A673 (cell line): Measurements from ENCODE around the gene COLQ. TPM values are rescaled to one million over a fixed set of nuclear protein-coding genes. Genes with fewer than 3 reads are reported as not detected.

ENCODE experiments used
- BruUV-seq: library from RNA; stranded (reverse); fragments of 400-500 nt; replicated peaks from 2 replicates; lab custom pipeline; 2021; lab: Mats Ljungman, UMichigan
- CTCF ChIA-PET: fragments of 300-600 bp; sonication (Branson Sonifier 250); formaldehyde crosslinking; loops from one replicate; lab custom pipeline; 2022; ENCODE audit warnings: antibody characterized with exemption; lab: Charles Lee
- POLR2A ChIA-PET: fragments of 300-600 bp; sonication (Branson Sonifier 250); formaldehyde crosslinking; loops from one replicate; lab custom pipeline; 2022; ENCODE audit warnings: antibody characterized with exemption; ENCODE audit not compliant: low non-redundant PET; lab: Charles Lee
- DNase-seq: peaks from one replicate; pipeline ENCODE4 v3.0.0-alpha.2; 2015; ENCODE audit warnings: low spot score
- H3K27ac ChIP-seq: fragments of 200-600 bp; sonication (generic); 2 replicates; pipeline ENCODE4 v1.5.1; 2016; ENCODE audit warnings: mixed run types, low read depth, mild to moderate bottlenecking, mixed read lengths, antibody characterized with exemption, low read length; ENCODE audit not compliant: poor library complexity, severe bottlenecking
- H3K27me3 ChIP-seq: fragments of 200-600 bp; sonication (generic); replicated peaks from 2 replicates; pipeline ENCODE4 v1.6.1; 2017; ENCODE audit warnings: mixed run types, low read depth, mild to moderate bottlenecking, mixed read lengths, antibody characterized with exemption, low read length; ENCODE audit not compliant: insufficient read depth, poor library complexity
- H3K36me3 ChIP-seq: fragments of 200-600 bp; sonication (generic); 2 replicates; pipeline ENCODE4 v1.6.1; 2016; ENCODE audit warnings: mixed run types, mild to moderate bottlenecking, mixed read lengths, antibody characterized with exemption, low read length; ENCODE audit not compliant: insufficient read depth, poor library complexity, severe bottlenecking
- H3K4me1 ChIP-seq: fragments of 200-600 bp; sonication (generic); 2 replicates; pipeline ENCODE4 v1.6.1; 2017; ENCODE audit warnings: mixed run types, mild to moderate bottlenecking, mixed read lengths, antibody characterized with exemption, low read length; ENCODE audit not compliant: insufficient read depth, poor library complexity, severe bottlenecking
- H3K4me3 ChIP-seq: fragments of 200-600 bp; sonication (generic); 2 replicates; pipeline ENCODE4 v1.5.1; 2016; ENCODE audit warnings: low read depth, mixed run types, mild to moderate bottlenecking, mixed read lengths, low read length; ENCODE audit not compliant: poor library complexity, severe bottlenecking
- H3K9me3 ChIP-seq: fragments of 200-600 bp; sonication (generic); 2 replicates; pipeline ENCODE4 v1.6.1; 2016; ENCODE audit warnings: mixed run types, low read depth, mild to moderate bottlenecking, mixed read lengths, antibody characterized with exemption, low read length; ENCODE audit not compliant: poor library complexity, severe bottlenecking
- CTCF ChIP-seq: fragments of 300-800, 200-600 bp; sonication (generic); conservative IDR thresholded peaks from 2 replicates; pipeline ENCODE4 v1.5.1; 2017; ENCODE audit warnings: low read depth, mild to moderate bottlenecking, antibody characterized with exemption, low read length, moderate library complexity, mixed read lengths
- EZH2 ChIP-seq: fragments of 200-600 bp; sonication (generic); IDR thresholded peaks from 2 replicates; pipeline ENCODE4 v1.6.1; 2017; ENCODE audit warnings: borderline replicate concordance, low read depth, mild to moderate bottlenecking, mixed read lengths, antibody characterized with exemption, low read length; ENCODE audit not compliant: poor library complexity, severe bottlenecking
- intact Hi-C: fragments of 100-400 bp; cut with micrococcal nuclease; formaldehyde crosslinking; loops from one replicate; pipeline ENCODE4 v1.10.0; 2022; ENCODE audit not compliant: unreplicated experiment
- total RNA-seq: library from RNA; stranded (reverse); gene quantifications from 2 replicates; pipeline ENCODE4 v1.2.3, GENCODE V29; 2021

Gene COLQ
- total RNA-seq, 1 experiment from 2014 or later, result 0.21 TPM

- Histone ChIP-seq H3K4me1 (no peaks in the 10 kb centered on the region), H3K4me3 (no peak overlapping the region), H3K9me3 (no peaks in the 10 kb centered on the region), H3K27me3 (no peaks in the 10 kb centered on the region), H3K27ac (no peak overlapping the region), H3K36me3 (peaks cover 90% of the 10 kb centered on the region)
- no TSS peak for BruUV-seq
- ChIA-PET CTCF (no interaction called here), POLR2A (interaction anchor here (0.6 kb wide), 1 partner anchor 169 kb away, joined by 15 read pairs; no protein-coding TSS in a partner anchor)
- no peak for TF ChIP-seq CTCF
- no peak for TF ChIP-seq EZH2
- DNase-seq, result no peak
- intact Hi-C loops, result no loop called here
Measured at GRCh38 chr3:15436246-15436645, 85.3 kb downstream of the COLQ start.

- POLR2A ChIA-PET, result no interaction called here
- no peaks in the 10 kb centered on the region for H3K27me3 ChIP-seq
- no peak for DNase-seq
- no peak overlapping the region for H3K4me3 ChIP-seq
- BruUV-seq, result no TSS peak
- intact Hi-C loops, result no loop called here
- H3K36me3 ChIP-seq, result peaks cover 80% of the 10 kb centered on the region
- TF ChIP-seq EZH2 (no peak), CTCF (no peak)
- H3K9me3 ChIP-seq, result no peaks in the 10 kb centered on the region
- H3K27ac ChIP-seq, result no peak overlapping the region
- CTCF ChIA-PET, result no interaction called here
- H3K4me1 ChIP-seq, result no peaks in the 10 kb centered on the region
Measured at GRCh38 chr3:15434756-15435155, 86.8 kb downstream of the COLQ start.

- intact Hi-C loops, result no loop called here
Measured at GRCh38 chr3:15433531-15433930, 88.0 kb downstream of the COLQ start.

More at GRCh38 chr3:15433531-15433930, 88.0 kb downstream of the COLQ start:
- Histone ChIP-seq H3K4me3 (no peak overlapping the region), H3K27ac (no peak overlapping the region), H3K4me1 (peaks cover 9% of the 10 kb centered on the region), H3K27me3 (no peaks in the 10 kb centered on the region), H3K36me3 (peaks cover 68% of the 10 kb centered on the region), H3K9me3 (no peaks in the 10 kb centered on the region)
- no TSS peak for BruUV-seq
- ChIA-PET CTCF (interaction anchor here (0.6 kb wide), 1 partner anchor 215 kb away, joined by 9 read pairs; no protein-coding TSS in a partner anchor), POLR2A (no interaction called here)
- DNase-seq, result no peak
- TF ChIP-seq CTCF (no peak), EZH2 (no peak)
